Amniotic stem cell (primary cell): ENCODE data around the gene CHRNG.

Source experiments
- DNase-seq: peaks from one replicate; lab custom pipeline; 2025; lab: John Stamatoyannopoulos, UW

Gene CHRNG, protein sequence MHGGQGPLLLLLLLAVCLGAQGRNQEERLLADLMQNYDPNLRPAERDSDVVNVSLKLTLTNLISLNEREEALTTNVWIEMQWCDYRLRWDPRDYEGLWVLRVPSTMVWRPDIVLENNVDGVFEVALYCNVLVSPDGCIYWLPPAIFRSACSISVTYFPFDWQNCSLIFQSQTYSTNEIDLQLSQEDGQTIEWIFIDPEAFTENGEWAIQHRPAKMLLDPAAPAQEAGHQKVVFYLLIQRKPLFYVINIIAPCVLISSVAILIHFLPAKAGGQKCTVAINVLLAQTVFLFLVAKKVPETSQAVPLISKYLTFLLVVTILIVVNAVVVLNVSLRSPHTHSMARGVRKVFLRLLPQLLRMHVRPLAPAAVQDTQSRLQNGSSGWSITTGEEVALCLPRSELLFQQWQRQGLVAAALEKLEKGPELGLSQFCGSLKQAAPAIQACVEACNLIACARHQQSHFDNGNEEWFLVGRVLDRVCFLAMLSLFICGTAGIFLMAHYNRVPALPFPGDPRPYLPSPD

DNA sequence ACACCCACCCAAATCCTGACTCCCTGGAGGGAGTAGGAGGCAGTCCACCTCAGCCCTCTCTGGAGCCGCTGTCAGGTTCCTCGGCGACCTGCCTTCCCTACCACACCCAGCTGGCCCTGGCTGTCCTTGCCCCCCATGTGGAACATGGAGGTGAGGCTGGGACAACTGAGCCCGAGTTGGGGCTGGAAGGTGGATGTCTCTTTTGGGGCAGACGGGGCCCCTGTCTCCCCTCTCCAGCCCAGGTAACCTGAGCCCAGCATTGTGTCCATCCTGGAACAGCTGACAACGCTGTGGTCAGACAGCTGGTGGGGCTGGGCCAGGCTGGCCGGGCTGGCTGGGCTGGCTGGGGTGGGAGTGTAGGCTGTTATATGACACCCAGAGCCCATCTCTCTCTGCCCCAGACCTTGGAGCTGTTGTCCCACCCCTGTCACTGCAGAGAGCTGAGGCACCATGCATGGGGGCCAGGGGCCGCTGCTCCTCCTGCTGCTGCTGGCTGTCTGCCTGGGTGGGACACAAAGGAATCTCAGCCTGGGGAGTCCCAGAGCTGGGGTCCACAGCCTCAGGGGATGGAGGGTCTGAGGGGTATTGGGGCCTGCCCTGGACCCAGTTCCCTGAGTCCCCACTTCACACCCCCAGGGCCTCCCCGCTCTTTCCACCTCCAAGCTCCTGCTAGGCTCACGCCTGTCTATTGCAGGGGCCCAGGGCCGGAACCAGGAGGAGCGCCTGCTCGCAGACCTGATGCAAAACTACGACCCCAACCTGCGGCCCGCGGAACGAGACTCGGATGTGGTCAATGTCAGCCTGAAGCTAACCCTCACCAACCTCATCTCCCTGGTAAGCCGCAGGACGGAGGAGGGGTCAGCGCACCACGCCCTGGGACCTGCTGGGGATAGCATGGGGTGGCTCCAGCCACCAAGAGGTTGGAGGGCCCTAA is at the start of gene CHRNG:
TSS of gene CHRNG (plus strand) at position 395 of the 934 bp plus-strand sequence. CDS start at position 451, 56 bp downstream.
- DNase-seq = no peak

DNA sequence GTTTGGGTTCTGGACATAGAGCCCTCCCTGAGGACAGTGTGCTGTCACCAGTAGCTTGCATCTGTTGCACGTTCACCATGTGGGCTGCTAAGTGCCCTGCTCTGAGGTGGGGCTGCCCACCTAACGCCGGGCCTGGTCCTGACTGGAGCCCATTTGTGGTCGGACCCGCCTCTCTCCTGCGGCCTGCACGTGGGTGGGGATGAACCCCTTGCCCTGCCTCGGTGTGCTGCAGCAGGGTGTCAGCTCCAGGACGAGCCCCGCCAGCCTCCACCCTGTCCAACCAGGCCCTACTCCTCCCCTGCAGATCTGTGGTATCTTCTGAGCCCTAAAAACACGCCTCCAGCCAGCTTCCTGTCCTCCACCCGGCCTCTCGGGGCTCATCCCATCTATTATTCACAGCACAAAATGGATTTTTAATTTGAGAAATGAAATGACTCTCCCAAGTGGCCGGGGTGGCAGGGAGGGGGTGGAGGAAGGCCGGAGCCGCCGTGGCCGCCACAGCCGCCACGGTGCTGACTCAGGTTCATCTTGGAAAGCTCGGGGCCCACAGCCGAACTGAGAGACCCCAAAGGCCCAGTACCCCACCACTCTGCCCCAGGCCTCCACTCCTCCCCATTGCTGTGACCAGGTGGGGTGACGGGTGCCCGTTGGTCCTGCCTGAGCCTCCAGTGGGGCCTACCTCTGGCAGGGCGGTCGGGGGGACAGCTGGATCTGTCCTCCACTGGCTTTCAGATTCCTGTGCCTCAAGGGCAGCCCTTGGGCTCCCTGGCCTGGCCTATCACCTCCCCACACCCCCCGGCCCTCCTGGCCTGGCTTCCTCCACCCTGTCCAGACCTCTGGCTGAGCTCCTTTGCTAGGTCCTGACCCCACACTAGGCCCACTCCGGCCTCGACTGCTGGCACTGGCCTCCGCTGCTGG is 49.0 kb upstream of the CHRNG start:
- no peak for DNase-seq

DNA sequence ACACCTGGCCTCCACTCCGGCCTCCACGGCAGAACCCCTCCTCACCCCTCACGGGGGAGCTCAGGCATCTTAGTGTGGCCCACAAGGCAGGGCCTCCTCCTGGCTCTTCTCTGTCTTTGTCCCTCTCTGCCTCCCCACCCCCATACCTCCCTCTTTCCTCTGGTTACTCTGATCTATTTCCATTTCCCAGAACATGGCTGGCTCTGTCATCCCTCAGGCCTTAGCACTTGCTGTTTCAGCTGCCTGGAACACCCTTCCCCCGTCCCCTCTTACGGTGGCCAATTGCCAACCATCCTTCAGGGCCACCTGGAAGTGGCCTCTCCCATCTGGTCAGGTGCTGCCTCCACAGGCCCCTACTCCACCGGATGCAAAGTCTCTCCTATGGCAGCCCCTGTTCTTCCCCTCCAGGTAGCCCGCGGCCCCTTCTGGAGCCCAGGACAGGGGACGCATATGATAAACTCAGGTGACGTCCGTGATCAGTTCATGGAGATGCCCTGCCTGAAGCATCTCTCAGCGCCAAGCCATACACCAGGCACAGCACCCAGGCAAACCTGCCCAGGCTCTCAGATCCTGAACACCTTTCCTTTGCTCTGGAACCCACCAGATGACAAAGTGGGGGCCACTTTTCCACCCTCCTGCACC is 48.2 kb upstream of the CHRNG start:
- DNase-seq = no peak

DNA sequence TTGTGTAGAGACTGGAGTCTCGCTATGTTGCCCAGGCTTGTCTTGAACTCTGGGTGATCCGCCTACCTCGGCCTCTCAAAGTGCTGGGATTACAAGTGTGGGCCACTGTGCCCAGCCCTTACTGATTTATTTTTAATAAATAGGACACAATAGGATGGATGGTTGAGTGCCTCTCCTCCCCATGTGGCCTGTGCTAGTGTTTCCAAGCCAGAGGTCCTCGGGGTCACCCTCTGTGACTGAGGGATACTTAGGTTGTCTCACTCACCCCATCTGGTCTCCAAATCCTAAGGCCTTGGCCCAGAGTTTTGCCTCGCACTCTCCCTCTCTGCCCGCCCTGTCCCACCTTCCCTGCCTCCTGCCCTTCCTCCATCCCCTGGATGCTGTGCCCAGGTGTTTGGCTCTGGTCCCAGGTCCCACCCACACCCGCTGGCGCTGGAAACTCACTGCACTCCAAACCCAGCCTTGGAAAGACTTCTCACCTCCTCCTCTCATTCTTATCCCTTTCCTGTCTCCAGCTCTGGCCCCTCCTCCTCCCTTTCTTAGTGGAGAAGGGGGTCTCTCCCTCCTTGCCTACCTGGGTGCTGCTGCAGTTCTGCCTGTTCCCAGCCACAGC is 47.1 kb upstream of the CHRNG start:
- no peak for DNase-seq

DNA sequence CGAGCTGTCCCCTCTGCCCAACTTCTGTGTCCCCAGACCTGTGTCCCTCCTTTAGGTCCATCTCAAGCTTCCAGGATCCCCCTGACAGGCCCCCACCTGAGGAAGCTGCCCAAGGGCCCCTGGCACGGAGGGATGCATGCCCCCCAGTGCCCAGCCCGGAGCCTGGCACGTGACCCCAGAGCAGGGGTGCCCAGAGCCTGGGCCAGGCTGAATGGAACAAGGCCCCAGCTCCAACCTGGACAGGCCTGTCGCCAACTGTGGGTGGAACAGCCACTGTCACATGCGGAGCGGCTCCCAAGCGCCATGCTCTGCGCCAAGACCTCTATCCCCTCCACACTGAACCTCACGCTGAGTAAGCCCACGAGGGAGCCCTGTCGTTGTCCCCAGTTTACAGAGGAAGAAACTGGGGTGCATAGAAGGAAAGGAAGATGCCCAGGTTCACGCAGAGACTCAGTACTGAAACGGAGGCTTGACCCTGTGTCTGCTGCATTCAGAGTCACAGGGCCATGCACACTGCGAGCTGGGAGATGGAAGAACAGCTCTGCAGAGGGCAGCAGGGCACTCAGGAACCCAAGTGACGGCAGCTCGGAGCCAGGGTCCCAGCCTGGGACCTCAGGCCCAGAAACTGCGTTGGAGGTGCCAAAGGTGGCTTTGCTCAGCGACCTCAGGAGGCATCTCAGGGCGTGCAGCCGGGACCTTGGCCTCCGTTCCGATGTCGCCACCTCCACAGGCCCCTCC is 46.4 kb upstream of the CHRNG start:
- no peak for DNase-seq

DNA sequence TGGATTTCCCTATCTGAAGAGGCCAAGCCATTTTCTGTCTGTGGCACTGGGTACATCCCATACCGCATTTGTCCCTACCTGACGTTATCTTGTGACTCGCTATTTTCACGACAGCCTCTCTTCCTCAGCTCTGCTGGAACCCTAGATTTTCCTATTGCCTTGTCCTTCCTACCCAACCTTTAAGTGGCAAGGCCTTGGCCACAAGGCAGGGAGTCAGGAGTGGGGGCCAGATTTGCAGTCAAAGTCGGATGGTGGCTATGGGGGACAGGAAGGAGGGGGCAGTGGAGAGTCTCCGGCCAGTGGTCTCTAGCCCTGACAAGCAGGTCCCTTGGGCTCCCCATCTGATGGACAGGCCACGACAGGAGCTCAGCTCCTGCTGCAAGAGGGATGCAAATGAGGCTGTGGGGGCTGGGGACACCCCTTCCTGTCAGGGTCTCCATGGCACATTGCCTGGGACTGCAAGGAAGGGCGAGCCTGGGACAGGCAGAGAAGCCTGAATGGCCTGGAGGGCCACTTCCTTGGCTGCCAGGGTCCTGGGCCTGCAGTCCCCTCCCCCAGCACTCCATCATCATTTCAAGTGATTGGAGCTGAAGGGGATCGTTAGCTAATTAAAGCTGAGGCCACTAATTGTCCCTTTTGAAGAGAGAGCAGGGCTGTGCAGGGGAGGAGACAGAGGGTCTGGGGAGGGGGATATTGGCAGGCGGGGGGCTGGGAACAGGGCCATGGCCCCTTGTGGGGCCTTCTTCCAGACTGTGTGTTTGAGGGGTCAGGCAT is 45.6 kb upstream of the CHRNG start:
- DNase-seq = no peak

DNA sequence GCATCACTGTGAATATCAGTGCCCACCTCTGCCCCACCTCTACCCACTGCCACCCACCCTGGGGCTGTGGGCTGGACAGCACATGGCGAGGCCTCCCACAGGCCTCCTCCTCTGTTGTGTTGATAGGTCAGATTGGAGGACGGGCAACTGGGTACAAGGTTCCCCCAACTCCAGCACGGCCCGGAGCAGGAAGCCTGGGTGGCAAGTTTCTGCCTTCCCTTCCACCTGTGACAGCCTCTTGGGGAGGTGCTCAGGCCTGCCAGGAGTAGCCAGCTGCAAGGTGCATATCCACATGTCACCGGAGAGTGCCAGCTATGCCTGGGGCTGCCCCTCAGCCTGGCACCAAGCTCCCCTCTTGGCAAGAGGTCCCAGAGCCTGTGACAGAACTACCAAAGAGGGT is 45.0 kb upstream of the CHRNG start:
- no peak for DNase-seq

DNA sequence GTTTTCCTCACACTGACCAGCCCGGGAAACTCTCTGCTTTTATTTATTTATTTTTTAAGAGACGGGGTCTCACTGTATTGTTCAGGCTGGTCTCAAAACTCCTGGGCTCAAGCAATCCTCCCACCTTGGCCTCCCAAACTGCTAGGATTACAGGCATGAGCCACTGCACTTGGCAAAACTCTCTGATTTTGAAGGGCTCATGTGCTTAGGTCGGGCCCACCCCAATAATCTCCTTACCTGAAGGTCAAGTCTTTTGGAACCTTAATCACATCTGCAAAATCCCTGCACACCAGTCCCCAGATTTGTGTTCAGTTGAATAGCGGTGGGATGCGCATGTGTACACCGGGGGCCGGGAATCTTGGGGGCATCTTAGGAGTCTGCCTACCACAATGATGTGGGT is 44.2 kb upstream of the CHRNG start:
- DNase-seq = no peak

DNA sequence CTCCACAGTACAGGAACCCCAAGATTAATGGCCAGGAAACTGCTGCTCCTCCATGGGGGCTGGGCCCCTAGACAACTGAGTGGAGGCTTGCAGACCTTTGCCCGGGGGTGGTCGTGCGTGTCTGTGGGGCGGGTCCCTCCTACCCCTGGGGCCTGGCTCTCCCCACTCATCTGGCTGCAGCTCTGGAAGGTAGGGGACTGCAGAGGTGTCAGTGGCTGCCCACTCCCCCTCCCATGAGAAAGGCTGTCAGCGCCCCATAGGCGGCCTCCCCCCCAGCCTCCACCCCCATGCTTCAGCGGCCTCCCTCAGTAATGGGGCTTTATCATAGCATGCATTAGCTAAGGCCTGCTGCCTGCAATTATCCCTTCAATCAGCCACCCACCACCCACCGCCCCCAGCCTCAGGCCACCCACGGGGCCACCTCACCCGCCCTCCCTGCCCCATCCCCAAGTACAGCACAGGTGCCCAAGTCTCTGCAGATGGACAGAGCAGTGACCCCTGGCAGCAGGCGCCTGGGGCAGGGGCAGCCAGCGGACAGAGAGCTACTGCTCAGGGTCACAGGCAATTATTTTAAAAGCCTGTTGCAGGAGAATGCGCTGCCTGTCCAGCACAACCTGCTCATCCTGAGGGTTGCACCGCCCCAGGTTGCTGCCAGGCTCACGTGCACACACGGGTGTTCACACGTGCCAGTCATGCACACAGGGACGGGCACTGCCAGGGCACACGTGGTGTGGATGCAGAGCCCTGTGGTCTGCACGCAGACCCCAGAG is 42.8 kb upstream of the CHRNG start:
- no peak for DNase-seq

DNA sequence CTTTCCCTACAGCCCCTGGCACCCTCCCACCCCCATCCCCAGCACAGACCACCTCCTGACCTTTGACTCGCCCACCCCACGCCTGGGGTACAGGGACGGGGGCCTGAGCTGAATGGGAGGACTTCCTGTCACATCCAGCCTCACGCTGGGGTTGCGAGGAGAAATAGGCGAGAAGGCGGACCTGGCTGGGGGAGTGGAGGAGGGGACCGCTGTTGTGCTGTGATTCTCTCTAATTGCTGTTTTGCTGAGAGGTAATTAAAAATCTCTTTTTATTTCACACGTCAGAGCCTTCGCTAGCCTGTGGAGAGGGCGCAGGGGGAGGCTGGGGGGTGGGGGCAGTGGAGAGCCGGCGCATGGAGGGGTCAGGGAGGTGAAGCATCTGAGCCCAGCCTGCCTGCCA is 42.1 kb upstream of the CHRNG start:
- DNase-seq = no peak

DNA sequence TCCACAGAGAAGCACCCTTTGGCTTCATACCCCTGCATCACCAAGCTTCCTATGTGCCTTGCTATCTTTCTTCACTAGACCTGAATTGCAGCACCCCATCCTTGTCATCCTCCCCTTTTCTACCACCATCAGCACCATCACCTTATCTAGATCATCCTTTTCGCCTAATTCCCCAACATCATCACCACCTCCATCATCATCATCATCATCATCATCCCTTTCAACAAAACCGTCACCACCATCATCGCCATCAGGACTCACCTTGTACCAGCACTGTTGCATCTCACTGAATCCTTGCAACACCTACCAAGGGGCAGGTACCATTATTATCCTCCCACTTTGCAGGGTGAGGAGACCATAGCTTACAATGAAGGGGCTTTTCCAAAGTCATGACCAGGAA is 41.0 kb upstream of the CHRNG start:
- no peak for DNase-seq

DNA sequence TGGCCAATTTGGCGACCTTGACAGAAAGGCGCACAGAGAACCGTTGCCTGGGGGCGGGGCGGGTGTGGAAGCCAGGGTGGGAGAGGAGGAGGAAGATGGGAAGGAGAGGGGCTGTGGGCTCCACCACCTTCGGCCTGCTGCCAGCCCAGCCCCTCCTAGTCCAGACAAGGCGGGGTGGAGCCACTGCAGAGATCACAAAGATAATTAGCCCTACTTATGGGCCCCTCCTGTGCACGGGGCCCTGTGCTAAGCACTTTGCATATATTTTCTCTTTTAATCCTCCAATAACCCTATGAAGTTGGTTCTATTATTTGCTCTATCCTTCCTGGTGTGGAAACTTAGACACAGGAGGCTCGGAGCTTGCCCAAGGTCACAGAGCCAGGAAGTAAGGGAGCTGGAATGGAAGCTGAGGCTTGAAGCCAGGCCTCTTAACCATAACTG is 38.1 kb upstream of the CHRNG start:
- no peak for DNase-seq

DNA sequence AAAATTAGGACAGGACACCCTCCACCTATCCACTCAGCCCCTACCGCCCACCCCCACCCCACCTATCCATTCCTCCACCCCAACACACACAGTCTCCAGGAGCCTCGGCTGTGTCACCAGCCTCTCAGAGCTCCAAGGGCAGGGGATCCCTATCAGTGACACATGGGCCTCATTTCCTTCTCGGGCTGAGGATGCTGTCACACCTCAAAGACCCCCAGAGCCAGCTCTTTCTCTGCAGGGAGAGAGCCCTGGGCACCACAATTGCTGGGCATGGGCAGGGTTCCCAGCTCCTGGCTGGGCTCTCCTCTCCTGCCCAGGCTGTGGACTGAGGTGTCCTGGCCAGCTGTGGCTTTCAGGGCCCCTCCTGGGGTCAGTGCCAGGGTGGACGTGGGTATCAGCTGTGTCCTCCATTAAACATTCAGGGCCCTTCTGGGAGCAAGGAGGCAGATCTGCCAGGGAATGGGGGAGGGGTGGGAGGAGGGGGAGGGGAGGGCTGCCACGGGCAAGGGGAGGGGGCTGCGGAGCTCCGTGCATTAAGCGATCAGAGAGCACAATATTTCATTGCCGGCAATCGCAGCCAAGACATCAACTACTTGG is 37.6 kb upstream of the CHRNG start:
- no peak for DNase-seq

DNA sequence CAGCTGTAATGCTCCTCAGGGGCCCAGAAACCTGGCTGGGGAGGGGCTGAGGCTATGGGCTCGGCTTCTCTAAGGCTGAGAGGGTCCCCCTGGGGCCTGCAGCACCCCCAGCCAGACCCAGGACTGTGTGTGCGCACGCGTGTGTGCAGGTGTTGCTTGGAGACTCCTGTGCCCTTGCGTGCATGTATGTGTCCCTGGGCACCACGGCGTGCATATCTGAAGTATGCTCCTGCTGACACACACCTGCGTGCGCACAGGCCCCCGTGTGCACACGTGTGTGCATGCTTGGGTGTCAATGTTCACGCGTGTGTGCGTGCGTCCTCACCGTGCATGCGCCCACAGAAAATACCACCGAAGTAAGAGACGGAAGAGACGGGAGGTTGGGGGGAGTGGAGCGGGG is 37.0 kb upstream of the CHRNG start:
- no peak for DNase-seq

DNA sequence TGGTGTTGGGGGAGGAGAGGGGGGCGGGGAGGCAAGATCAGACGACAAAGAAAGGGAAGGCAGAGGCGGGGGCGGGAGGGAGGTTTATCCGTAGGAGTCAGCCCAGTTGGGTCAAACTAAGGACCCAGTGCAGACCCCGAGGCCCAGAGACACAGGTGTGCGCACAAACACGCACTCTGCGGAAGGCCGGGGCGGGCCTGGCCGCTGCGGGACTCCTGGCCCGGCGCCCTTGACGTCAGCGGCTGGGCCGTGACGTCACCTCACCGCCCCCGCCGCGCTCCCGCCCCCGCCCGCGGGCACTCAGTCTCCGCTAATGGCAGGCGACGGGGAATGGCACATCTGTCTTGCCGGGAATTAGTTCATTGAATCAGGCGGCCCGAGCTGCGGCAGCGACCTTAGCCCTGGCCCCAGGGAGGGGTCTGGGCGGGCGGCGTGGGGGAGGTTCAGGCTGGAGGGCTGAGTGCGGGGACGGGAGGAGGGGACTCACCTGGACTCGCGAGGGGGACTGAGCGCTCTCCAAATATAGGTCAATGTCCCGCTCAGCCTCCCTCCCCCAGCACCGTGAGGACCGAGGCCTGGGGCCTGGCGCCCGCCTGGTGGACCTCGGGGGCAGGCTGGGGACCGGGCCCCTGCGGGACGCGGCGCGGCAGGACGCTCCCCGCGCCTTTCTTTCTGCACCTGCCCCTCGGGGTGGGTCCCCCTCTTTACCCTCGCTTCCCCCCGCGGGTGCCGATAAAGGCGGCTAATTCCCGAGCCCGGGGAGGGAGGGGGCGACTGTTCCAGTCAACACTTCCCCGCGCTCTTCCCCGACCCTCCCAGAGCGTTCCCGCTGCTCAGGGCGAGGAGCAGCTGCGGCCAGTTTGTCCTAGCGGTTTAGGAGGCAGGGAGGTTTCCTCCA is 36.3 kb upstream of the CHRNG start:
- no peak for DNase-seq

DNA sequence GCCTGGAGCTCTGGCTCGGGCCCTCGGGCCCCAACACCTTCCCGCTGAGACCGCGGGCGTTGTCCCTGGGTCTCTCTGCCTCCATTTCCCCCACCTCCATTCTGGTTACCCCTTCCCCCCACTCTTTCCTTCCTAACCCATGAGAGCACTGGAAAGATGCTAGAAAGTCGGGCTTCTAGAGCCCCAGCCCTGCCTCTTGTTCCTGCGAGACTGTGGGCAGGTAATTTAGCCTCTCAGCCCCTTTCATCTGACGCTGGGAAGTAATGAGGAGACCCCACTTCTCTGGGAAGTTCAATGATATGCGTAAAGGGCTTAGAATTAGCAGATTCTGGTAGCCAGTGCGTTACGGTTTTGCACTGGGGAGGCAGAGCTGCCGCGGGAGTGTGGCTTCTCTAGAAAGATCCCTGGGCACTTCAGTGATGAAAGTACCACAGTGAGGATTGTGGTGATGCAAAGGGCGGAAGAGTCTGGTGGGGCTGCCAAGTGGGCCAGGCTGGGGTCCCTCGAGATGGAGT is 35.6 kb upstream of the CHRNG start:
- DNase-seq = no peak

DNA sequence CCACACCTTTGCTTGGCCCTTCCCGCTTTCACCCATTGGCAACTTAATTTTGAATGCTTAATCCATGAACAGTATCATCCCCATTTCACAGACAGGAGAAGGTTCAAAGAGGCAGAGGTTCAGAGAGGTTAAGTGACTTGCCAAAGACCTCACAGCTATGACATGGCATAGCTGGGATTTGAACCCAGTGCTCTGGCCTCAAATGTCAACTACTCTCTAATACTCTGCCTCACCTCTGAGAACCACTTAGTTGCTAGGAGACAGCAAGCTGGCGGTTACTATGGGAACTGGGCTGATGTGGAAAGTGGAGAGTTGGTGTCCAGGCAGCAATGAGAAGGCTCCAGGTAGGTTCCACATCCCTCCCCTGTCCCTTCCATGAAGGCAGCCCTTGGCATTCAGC is 35.1 kb upstream of the CHRNG start:
- no peak for DNase-seq
